DOHH2 (cell line): Measurements from ENCODE around the gene PTPRN2.

Experiments used
- CTCF ChIP-seq: fragments of 200-600 bp; sonication (generic); IDR thresholded peaks from one replicate; pipeline ENCODE4 v1.5.1; 2014; ENCODE audit warnings: antibody characterized with exemption, mild to moderate bottlenecking, low read depth, low read length; ENCODE audit not compliant: poor library complexity, severe bottlenecking
- EZH2phosphoT487 ChIP-seq: fragments of 200-600 bp; sonication (generic); IDR thresholded peaks from 2 replicates; pipeline ENCODE4 v1.6.1; 2017; ENCODE audit warnings: borderline replicate concordance, mild to moderate bottlenecking, antibody characterized with exemption, low read length, moderate library complexity, mixed read lengths

GRCh38 chr7:158431055-158431940, 156.3 kb downstream of the PTPRN2 start:
- no peak for TF ChIP-seq CTCF
- TF ChIP-seq EZH2phosphoT487, result no peak
